Fibroblast of lung (primary cell): Measurements from ENCODE around the gene USPL1.
"Not testable (repeated sequence)": the region's sequence is repeated elsewhere in the genome, so short reads cannot be mapped to it uniquely, and the experiment has no call there.

Source experiments
- CTCF ChIP-seq, 2 donors: IDR thresholded peaks in 1 of 2; conservative IDR thresholded peaks in 1 of 2; 1 replicate in 1 of 2; 2 replicates in 1 of 2; pipeline ENCODE4 v1.5.1; 2011 to 2012; ENCODE audit warnings: low read length in 2 of 2, control low read depth in 1 of 2, inconsistent platforms in 1 of 2, low read depth in 1 of 2, mild to moderate bottlenecking in 1 of 2
- EZH2 ChIP-seq: IDR thresholded peaks from 2 replicates; pipeline ENCODE4 v1.5.1; 2012; ENCODE audit warnings: low read length, control low read depth, mild to moderate bottlenecking; ENCODE audit errors: missing control alignments

- TF ChIP-seq CTCF (conservative IDR thresholded peaks at IDR 0.05 in 1 of 2, IDR thresholded peaks at IDR 0.05 in 1 of 2; ENCODE audit: low read depth in 1 of 2, low read length in 2 of 2); EZH2: not testable (repeated sequence)
Observed at GRCh38 chr13:30641173-30641572, 23.5 kb downstream of the USPL1 start.
